NCI-H1694 (cell line): ENCODE results near the gene CRY2.

Experiments
- DNase-seq: peaks from one replicate; lab custom pipeline; 2025; lab: John Stamatoyannopoulos, UW

The CRY2 gene

GRCh38 chr11:45848654-45849081, 1.4 kb downstream of the CRY2 start:
- DNase-seq: no peak

DNA sequence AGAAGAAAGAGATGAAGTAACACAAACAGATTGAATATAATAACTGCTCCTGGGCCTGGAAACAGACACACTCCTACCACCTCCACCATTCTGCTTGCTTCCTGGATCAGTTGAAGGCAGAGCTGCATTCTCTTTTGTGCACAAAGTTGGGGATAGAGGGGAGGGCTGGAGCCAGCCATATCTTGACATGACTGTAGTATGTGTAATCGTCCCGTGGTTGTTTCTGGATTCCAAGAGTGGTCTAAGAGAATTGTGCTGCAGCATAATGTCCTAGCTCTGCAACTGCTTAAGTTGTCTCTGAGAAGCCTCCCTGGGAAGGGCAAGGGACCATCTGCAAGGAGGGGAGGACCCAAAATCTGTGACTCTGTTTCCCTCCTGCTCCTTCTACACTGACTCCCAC, 3.2 kb downstream of the CRY2 start:
- no peak for DNase-seq

GRCh38 chr11:45851228-45851627, 4.0 kb downstream of the CRY2 start:
- DNase-seq: no peak

GRCh38 chr11:45852018-45852711, 4.9 kb downstream of the CRY2 start:
- no peak for DNase-seq

- DNase-seq: no peak
These were observed 5.4 kb downstream of the CRY2 start for GRCh38 chr11:45852712-45853101.

GRCh38 chr11:45853332-45854219, 6.3 kb downstream of the CRY2 start:
- no peak for DNase-seq

DNA sequence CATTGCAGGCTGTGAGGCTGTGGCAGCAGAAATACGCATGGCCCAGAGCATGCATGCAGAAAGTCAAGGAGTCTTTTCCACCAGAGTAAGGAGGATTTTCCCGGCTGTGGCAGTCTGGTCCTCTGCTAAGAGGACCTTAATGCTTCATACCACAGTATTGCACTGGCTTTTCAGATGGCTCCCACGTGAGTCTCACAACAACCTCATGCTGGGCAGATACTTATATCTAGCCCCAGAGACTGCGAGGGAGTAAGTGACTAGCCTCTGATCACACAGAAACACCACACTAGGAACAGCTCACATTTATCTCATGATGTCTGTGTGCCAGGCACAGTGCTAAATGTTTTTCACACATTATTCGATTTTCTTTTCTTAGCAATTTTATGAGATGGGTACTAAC, 8.0 kb downstream of the CRY2 start:
- DNase-seq: no peak

GRCh38 chr11:45856044-45856468, 8.8 kb downstream of the CRY2 start:
- DNase-seq: no peak

GRCh38 chr11:45857961-45858474, 10.7 kb downstream of the CRY2 start:
- DNase-seq: no peak

DNA sequence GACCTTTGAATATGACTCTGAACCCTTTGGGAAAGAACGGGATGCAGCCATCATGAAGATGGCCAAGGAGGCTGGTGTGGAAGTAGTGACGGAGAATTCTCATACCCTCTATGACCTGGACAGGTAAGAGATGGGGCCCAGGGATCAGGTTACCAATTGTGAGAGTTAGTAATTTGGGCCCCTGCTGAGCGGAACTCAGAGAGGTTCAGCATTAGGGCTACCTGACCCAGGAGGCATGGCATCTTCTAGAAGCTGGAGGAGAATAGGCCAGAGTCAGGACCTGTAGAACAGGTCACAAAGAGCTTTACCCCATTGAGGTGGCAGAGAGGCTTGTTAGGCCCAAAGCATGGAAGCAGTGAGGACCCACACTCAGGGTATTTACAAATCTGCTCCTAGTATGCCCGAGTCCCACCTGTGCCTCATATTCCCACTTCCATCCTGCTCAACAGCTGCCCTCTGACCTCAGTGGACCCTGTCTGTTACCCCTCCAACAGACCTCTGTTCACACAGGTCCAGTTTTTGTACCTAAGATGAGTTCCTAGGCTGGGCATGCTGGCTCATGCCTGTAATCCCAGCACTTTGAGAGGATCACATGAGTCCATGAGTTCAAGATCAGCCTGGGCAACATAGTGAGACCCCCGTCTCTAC, 11.6 kb downstream of the CRY2 start:
- DNase-seq: no peak

DNA sequence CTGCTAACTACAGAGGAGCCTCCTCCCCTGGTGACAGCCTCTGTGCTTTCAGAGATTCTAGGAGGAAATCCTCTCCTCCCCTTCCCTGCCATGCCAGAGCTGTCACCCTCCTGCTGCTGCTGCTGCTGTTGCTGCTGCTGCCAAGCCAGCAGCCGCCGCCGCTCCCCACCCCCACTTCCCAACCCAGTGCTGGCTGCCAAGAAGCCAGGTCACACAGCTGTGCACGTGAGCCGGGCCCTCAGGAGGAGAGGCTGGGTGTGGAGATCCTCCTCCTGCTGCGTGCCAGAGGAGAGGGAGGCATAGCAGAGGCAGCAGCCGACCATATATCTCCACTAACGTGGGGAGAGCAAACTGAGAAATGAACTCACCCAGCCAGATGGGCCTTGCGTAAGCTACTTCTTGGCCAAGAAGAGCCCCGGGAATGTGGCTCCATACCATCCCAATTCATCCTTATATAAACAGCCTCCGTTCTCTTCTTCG, 12.4 kb downstream of the CRY2 start:
- DNase-seq: peak; percentile 81

GRCh38 chr11:45860348-45860747, 13.1 kb downstream of the CRY2 start:
- no peak for DNase-seq

DNA sequence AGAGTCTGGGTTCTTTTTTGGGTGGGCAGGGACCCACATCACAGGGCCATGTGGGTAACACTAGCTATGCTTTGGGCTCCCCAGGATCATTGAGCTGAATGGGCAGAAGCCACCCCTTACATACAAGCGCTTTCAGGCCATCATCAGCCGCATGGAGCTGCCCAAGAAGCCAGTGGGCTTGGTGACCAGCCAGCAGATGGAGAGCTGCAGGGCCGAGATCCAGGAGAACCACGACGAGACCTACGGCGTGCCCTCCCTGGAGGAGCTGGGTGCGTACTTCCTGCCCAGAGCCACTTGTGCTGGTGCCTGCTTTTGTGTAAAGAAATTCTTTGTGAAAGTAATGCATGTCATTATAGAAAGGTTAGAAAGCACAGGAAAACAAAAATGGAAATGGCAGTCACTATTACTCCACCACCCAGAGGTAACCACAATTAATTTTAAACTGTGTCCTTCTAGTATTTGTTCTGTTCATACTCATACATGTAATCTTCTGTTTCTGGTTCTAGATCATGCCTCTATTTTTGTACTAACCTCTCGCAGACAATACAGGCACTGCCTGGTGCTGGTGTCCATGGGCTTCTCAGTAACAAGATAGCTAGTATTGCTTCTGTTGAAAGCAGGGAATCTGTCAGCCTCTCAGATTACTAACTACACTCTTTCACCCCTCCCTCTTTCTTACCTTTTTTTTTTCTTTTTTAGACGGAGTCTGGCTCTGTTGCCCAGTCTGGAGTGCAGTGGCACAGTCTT, 13.7 kb downstream of the CRY2 start:
- DNase-seq: no peak

DNA sequence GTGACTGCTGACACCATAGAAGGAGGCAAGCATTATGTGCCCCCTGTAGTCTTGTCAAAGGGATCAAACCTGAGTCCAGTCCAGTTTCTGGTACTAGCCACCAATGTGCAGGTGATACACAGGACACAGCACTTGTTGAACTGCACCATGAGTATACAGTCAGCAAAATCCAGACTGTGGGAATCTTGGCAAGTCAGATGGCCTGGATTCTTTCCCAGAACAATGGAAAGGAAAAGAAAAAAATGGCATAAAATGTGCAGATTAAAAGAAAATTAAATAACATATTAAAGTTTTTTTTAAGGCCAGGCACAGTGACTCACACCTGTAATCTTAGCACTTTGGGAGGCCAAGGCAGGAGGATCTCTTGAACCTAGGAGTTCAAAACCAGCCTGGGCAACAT, 16.8 kb downstream of the CRY2 start:
- DNase-seq: no peak

- DNase-seq: no peak
These were observed 22.3 kb downstream of the CRY2 start for GRCh38 chr11:45869551-45869950.

- no peak for DNase-seq
These were observed 23.4 kb downstream of the CRY2 start for GRCh38 chr11:45870706-45871105.

GRCh38 chr11:45871638-45872037, 24.4 kb downstream of the CRY2 start:
- DNase-seq: no peak

GRCh38 chr11:45872651-45873356, 25.5 kb downstream of the CRY2 start:
- DNase-seq: peak; percentile 41

GRCh38 chr11:45876401-45876800, 29.1 kb downstream of the CRY2 start:
- DNase-seq: no peak

DNA sequence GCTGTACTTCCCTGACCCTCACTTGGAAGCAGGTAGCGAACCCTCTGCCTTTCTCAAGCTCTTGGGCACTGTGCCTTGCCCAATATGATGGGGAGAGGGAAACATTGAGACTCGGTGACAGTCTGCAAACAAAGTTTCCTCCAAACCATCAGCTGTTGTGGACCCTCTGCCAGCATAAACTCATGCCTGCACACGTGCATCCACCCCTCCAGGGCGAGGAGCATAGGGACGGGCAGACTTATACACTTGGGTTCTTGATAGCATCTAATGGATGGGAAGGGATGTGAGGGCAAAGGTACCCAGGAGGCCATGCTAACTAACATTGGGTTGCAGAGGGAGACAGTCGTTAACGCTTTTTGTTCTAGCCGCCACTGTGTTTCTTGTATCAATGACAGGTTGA, 29.9 kb downstream of the CRY2 start:
- no peak for DNase-seq

DNA sequence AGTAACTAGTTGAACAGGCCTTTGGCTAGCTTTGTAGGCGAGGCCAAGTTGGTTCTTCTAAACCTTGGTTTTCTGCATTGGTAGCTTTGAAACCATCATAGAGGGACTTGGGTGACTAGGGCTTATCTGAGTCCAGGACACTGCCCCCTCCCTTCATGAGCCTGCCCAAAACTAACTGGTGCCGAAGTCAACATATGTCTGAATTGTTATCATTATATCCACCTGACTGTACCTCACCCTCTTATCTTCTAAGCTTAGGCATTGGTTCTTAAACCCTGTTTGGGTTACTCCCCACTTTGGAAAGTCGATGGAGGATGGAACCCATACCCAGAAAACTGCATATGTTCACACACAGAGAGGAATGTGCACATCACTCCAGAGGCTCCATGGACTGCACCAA, 30.6 kb downstream of the CRY2 start:
- DNase-seq: no peak
